Measurements from ENCODE around the gene DNM3. TPM values are rescaled to one million over a fixed set of nuclear protein-coding genes. Genes with fewer than 3 reads are reported as not detected.

DNM3 gene
- total RNA-seq, 3 donors from 2014 or later (not counting 1 experiment from before 2014, with no cell fraction given): 2.5 to 3.3 (median 2.8) TPM

- intact Hi-C loops (cut with micrococcal nuclease): no loop called here
- H3K4me1 ChIP-seq (ENCODE audit: control insufficient read depth, insufficient read depth, low read length): no peaks in the 10 kb centered on the region
- no peaks in the 10 kb centered on the region for H3K4me1 Mint-ChIP-seq
- peaks cover 0 to 3% of the 10 kb centered on the region in 2 donors for H3K27me3 Mint-ChIP-seq (ENCODE audit: low read depth in 2 of 2)
- H3K9me3 ChIP-seq (ENCODE audit: control insufficient read depth, insufficient read depth, low read length): no peaks in the 10 kb centered on the region
- no peak for TF ChIP-seq CTCF (IDR thresholded peaks at IDR 0.05)
- 23% methylated on average over 1 of the region's 1 CpG for WGBS (ENCODE audit: insufficient coverage)
- no peaks in the 10 kb centered on the region for H3K36me3 Mint-ChIP-seq
- no peak overlapping the region for H3K4me3 ChIP-seq (ENCODE audit: low read length)
- H3K9me3 Mint-ChIP-seq: no peaks in the 10 kb centered on the region
- ATAC-seq (no peak), DNase-seq (no peak)
- no peaks in the 10 kb centered on the region for H3K27me3 ChIP-seq (ENCODE audit: control insufficient read depth, insufficient read depth, low read length)
- no peaks in the 10 kb centered on the region for H3K36me3 ChIP-seq (ENCODE audit: control insufficient read depth, insufficient read depth, low read length)
- no peak overlapping the region for H3K27ac Mint-ChIP-seq
- H3K4me3 Mint-ChIP-seq: no peak overlapping the region
- H3K27ac ChIP-seq (ENCODE audit: low read length): no peak overlapping the region
Observed at GRCh38 chr1:171884475-171884874, 43.2 kb downstream of the DNM3 start.

- H3K27ac Mint-ChIP-seq: no peak overlapping the region
- no peaks in the 10 kb centered on the region for H3K9me3 ChIP-seq (ENCODE audit: control insufficient read depth, insufficient read depth, low read length)
- no peak for ATAC-seq
- H3K4me3 ChIP-seq (ENCODE audit: low read length): no peak overlapping the region
- no peak overlapping the region for H3K4me3 Mint-ChIP-seq
- H3K27me3 ChIP-seq (ENCODE audit: control insufficient read depth, insufficient read depth, low read length): no peaks in the 10 kb centered on the region
- H3K27me3 Mint-ChIP-seq (ENCODE audit: low read depth in 2 of 2): peaks cover 7 to 11% of the 10 kb centered on the region in 2 donors
- DNase-seq: no peak
- H3K27ac ChIP-seq (ENCODE audit: low read length): no peak overlapping the region
- no peaks in the 10 kb centered on the region for H3K36me3 ChIP-seq (ENCODE audit: control insufficient read depth, insufficient read depth, low read length)
- TF ChIP-seq CTCF (IDR thresholded peaks at IDR 0.05): no peak
- no peaks in the 10 kb centered on the region for H3K4me1 Mint-ChIP-seq
- no CpG with 5 or more reads among the region's 1 CpG for WGBS (ENCODE audit: insufficient coverage)
- H3K4me1 ChIP-seq (ENCODE audit: control insufficient read depth, insufficient read depth, low read length): no peaks in the 10 kb centered on the region
- no peaks in the 10 kb centered on the region for H3K36me3 Mint-ChIP-seq
- intact Hi-C loops (cut with micrococcal nuclease): no loop called here
- H3K9me3 Mint-ChIP-seq: no peaks in the 10 kb centered on the region
Observed at GRCh38 chr1:171890131-171890530, 48.8 kb downstream of the DNM3 start.

- intact Hi-C loops (cut with micrococcal nuclease): no loop called here
- H3K36me3 ChIP-seq (ENCODE audit: control insufficient read depth, insufficient read depth, low read length): no peaks in the 10 kb centered on the region
- peaks cover 2% of the 10 kb centered on the region for H3K27me3 ChIP-seq (ENCODE audit: control insufficient read depth, insufficient read depth, low read length)
- Mint-ChIP-seq H3K4me1 (peaks cover under 1% of the 10 kb centered on the region in 2 donors), H3K9me3 (no peaks in the 10 kb centered on the region), H3K36me3 (no peaks in the 10 kb centered on the region), H3K27me3 (ENCODE audit: low read depth in 2 of 2) (peaks cover 0 to 12% of the 10 kb centered on the region in 2 donors), H3K27ac (no peak overlapping the region), H3K4me3 (no peak overlapping the region)
- H3K4me1 ChIP-seq (ENCODE audit: control insufficient read depth, insufficient read depth, low read length): no peaks in the 10 kb centered on the region
- DNase-seq (no peak), ATAC-seq (no peak)
- no peak for TF ChIP-seq CTCF (IDR thresholded peaks at IDR 0.05)
- no peaks in the 10 kb centered on the region for H3K9me3 ChIP-seq (ENCODE audit: control insufficient read depth, insufficient read depth, low read length)
- H3K27ac ChIP-seq (ENCODE audit: low read length): no peak overlapping the region
- H3K4me3 ChIP-seq (ENCODE audit: low read length): no peak overlapping the region
- WGBS (ENCODE audit: insufficient coverage): 100% methylated on average over 2 of the region's 2 CpGs
Observed at GRCh38 chr1:171896936-171897703, 55.8 kb downstream of the DNM3 start.

- H3K9me3 ChIP-seq (ENCODE audit: control insufficient read depth, insufficient read depth, low read length): no peaks in the 10 kb centered on the region
- ATAC-seq (no peak), DNase-seq (no peak)
- Mint-ChIP-seq H3K4me3 (no peak overlapping the region), H3K36me3 (no peaks in the 10 kb centered on the region), H3K4me1 (peaks cover 4 to 5% of the 10 kb centered on the region in 2 donors), H3K27me3 (ENCODE audit: low read depth in 2 of 2) (peaks cover 0 to 11% of the 10 kb centered on the region in 2 donors), H3K9me3 (no peaks in the 10 kb centered on the region), H3K27ac (no peak overlapping the region)
- TF ChIP-seq CTCF (IDR thresholded peaks at IDR 0.05): no peak
- H3K27ac ChIP-seq (ENCODE audit: low read length): no peak overlapping the region
- 87% methylated on average over 9 of the region's 9 CpGs for WGBS (ENCODE audit: insufficient coverage)
- intact Hi-C loops (cut with micrococcal nuclease): no loop called here
- no peaks in the 10 kb centered on the region for H3K4me1 ChIP-seq (ENCODE audit: control insufficient read depth, insufficient read depth, low read length)
- H3K27me3 ChIP-seq (ENCODE audit: control insufficient read depth, insufficient read depth, low read length): peaks cover 2% of the 10 kb centered on the region
- H3K36me3 ChIP-seq (ENCODE audit: control insufficient read depth, insufficient read depth, low read length): no peaks in the 10 kb centered on the region
- no peak overlapping the region for H3K4me3 ChIP-seq (ENCODE audit: low read length)
Observed at GRCh38 chr1:171898941-171899340, 57.6 kb downstream of the DNM3 start.
